LNCAP (cell line): ENCODE measurements around the gene CNDP1.

ENCODE experiments used
- TF ChIP-seq, protein P1 (sequence below): fragments of 450-650 bp; IDR thresholded peaks from 2 replicates; pipeline ENCODE4 v1.5.1; 2017; ENCODE audit warnings: mild to moderate bottlenecking

CNDP1 gene

GRCh38 chr18:74631623-74632350 lies 97.5 kb downstream of the CNDP1 start:
- TF ChIP-seq, protein P1, sequence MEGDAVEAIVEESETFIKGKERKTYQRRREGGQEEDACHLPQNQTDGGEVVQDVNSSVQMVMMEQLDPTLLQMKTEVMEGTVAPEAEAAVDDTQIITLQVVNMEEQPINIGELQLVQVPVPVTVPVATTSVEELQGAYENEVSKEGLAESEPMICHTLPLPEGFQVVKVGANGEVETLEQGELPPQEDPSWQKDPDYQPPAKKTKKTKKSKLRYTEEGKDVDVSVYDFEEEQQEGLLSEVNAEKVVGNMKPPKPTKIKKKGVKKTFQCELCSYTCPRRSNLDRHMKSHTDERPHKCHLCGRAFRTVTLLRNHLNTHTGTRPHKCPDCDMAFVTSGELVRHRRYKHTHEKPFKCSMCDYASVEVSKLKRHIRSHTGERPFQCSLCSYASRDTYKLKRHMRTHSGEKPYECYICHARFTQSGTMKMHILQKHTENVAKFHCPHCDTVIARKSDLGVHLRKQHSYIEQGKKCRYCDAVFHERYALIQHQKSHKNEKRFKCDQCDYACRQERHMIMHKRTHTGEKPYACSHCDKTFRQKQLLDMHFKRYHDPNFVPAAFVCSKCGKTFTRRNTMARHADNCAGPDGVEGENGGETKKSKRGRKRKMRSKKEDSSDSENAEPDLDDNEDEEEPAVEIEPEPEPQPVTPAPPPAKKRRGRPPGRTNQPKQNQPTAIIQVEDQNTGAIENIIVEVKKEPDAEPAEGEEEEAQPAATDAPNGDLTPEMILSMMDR = no peak

DNA sequence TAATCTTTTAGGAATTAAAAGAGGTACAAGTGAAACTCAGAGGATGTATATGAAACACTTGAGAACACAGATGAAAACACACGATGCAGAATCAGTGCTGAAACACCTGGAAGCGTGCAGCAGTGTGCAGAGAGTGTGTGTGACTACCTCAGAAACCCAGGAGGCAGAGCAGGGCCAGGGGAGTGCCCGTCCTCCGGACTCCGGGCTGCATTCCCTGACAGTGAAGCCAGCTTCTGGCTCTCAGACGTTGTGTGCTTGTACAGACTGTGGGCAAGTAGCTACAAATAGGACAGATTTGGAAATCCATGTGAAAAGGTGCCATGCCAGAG lies 98.0 kb downstream of the CNDP1 start:
- TF ChIP-seq, protein P1 = no peak

GRCh38 chr18:74632856-74633255 lies 98.6 kb downstream of the CNDP1 start:
- TF ChIP-seq, protein P1 = no peak

GRCh38 chr18:74633652-74634352 lies 99.5 kb downstream of the CNDP1 start:
- TF ChIP-seq, protein P1 = no peak

DNA sequence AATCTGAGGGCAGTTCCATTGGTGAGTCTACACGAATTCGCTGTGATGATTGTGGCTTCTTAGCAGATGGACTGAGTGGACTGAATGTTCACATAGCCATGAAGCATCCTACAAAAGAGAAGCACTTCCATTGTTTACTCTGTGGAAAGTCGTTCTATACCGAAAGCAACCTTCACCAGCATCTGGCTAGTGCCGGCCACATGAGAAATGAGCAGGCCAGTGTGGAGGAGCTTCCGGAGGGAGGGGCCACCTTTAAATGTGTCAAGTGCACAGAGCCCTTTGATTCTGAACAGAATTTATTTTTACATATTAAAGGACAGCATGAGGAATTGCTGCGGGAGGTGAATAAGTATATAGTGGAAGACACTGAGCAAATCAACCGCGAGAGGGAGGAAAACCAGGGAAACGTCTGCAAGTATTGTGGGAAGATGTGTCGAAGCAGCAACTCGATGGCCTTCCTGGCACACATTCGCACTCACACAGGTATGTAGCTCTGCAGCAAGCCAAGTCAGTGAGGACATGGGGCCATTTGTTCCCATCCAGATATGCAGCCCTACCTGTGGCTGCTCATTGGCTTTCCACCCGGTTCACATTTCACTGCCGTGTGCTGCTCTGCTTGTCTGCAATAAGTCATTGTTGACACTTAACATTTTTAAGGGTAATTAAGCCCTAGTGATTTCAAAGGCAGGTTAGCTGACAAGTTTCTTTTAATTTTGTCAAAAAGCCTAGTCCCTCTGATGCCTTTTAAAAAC lies 101.1 kb downstream of the CNDP1 start:
- TF ChIP-seq, protein P1 = no peak
